ENCODE results near the gene SLC13A5. TPM values are rescaled to one million over a fixed set of nuclear protein-coding genes. Genes with fewer than 3 reads are reported as not detected.

The SLC13A5 gene
- total RNA-seq, 1 donor: not detected

GRCh38 chr17:6682339-6682738 lies 30.8 kb downstream of the SLC13A5 start:
- no peak for DNase-seq (ENCODE audit: low read depth)
- no peak for TF ChIP-seq CTCF (IDR thresholded peaks at IDR 0.05; ENCODE audit: insufficient read depth, low read depth, low read length)
- no peak overlapping the region for H3K4me3 ChIP-seq (ENCODE audit: low read depth, low read length)

GRCh38 chr17:6681671-6682070 lies 31.5 kb downstream of the SLC13A5 start:
- no peak for TF ChIP-seq CTCF (IDR thresholded peaks at IDR 0.05; ENCODE audit: insufficient read depth, low read depth, low read length)
- DNase-seq (ENCODE audit: low read depth): no peak
- H3K4me3 ChIP-seq (ENCODE audit: low read depth, low read length): no peak overlapping the region

GRCh38 chr17:6681176-6681575 lies 32.0 kb downstream of the SLC13A5 start:
- no peak overlapping the region for H3K4me3 ChIP-seq (ENCODE audit: low read depth, low read length)
- no peak for DNase-seq (ENCODE audit: low read depth)
- no peak for TF ChIP-seq CTCF (IDR thresholded peaks at IDR 0.05; ENCODE audit: insufficient read depth, low read depth, low read length)

GRCh38 chr17:6679241-6679640 lies 33.9 kb downstream of the SLC13A5 start:
- no peak for TF ChIP-seq CTCF (IDR thresholded peaks at IDR 0.05; ENCODE audit: insufficient read depth, low read depth, low read length)

GRCh38 chr17:6677946-6678345 lies 35.2 kb downstream of the SLC13A5 start:
- no peak overlapping the region for H3K4me3 ChIP-seq (ENCODE audit: low read depth, low read length)
- no peak for TF ChIP-seq CTCF (IDR thresholded peaks at IDR 0.05; ENCODE audit: insufficient read depth, low read depth, low read length)
- no peak for DNase-seq (ENCODE audit: low read depth)

More at GRCh38 chr17:6679241-6679640, 33.9 kb downstream of the SLC13A5 start:
- H3K4me3 ChIP-seq (ENCODE audit: low read depth, low read length): no peak overlapping the region
- no peak for DNase-seq (ENCODE audit: low read depth)

- peak; percentile 39 for DNase-seq (ENCODE audit: low read depth)
- no peak overlapping the region for H3K4me3 ChIP-seq (ENCODE audit: low read depth, low read length)
- no peak for TF ChIP-seq CTCF (IDR thresholded peaks at IDR 0.05; ENCODE audit: insufficient read depth, low read depth, low read length)
Observed at GRCh38 chr17:6677158-6677831, 35.9 kb downstream of the SLC13A5 start.

- no peak overlapping the region for H3K4me3 ChIP-seq (ENCODE audit: low read depth, low read length)
- no peak for DNase-seq (ENCODE audit: low read depth)
Observed at GRCh38 chr17:6676802-6677157, 36.4 kb downstream of the SLC13A5 start.

More at GRCh38 chr17:6676802-6677157, 36.4 kb downstream of the SLC13A5 start:
- TF ChIP-seq CTCF (IDR thresholded peaks at IDR 0.05; ENCODE audit: insufficient read depth, low read depth, low read length): no peak

Measured in fibroblast of villous mesenchyme (primary cell).